ENCODE data around the gene LMO1.

Gene LMO1

DNA sequence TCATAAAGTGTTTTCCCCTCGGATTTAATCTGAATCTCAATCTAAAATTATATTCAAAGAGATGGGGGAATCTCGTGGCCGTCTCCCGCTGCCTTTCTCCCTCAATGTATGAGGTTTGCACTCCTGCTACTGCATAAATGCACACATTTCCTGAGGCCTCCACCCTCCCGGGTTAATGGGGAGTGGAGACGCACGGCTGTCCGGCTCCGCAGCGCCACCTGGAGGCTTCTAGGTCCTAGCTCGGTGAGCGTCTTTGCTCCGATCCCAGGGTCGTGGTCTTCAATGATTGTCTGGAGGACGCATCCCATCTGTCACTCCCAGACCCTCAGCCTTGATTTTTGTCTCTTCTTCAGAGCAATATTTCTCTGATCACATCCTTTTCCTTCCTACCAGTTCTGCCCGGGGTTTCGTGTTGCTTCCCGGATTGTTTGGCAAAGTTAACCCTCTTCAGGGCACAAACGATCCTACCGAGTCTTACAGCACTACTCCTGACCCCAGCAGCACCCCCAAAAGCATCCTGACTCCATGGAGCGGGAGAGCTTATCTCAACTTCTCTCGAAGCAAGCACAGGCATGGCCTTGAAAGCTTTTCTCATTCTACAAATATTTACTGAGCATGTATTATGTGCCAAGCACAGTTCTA is at the start of gene LMO1:
Gene LMO1 (minus strand): TSS at position 110 of the 642 bp plus-strand sequence. CDS start 516 bp downstream, outside the sequence.
- DNase-seq: peak; percentile 91

DNA sequence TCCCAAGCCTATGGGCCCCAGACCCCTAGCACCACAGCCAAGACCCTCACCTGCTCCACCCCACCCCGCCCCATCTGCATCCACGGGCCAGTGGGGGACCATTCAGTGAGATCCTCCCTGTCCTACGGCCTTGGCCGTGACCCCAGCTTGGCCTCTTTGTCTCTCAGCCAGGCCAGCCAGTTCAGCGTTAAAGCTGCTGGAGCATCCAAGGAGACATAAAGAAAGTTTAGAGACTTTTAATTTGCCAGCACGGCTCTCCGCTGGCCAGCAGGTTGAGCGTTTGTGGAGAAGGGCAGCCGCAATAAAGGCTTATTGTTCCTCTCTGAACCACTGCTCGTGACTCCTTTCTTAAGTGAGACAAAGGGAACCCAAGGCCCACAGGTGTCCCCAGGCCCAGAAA is 49.3 kb upstream of the LMO1 start:
- DNase-seq: no peak

DNA sequence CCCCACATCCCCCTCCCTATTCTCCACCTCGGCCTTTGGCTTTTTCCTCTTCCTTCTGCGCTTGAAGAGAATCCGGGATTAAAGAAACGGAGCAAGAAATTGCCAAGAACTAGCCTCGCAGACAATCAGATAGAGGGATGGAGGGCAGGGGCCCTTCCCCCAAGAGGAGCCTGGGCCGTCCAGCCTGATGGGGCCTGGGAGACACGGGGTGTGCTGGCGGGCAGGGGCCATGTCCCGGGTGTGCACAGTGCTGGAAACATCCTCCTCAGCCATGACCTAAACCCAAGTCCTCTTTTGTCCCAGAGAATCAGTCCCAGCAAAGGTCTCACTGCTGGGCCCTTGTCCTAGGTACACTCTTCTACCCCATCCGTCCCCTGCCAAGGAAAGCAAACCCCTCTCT is 47.7 kb upstream of the LMO1 start:
- no peak for DNase-seq

DNA sequence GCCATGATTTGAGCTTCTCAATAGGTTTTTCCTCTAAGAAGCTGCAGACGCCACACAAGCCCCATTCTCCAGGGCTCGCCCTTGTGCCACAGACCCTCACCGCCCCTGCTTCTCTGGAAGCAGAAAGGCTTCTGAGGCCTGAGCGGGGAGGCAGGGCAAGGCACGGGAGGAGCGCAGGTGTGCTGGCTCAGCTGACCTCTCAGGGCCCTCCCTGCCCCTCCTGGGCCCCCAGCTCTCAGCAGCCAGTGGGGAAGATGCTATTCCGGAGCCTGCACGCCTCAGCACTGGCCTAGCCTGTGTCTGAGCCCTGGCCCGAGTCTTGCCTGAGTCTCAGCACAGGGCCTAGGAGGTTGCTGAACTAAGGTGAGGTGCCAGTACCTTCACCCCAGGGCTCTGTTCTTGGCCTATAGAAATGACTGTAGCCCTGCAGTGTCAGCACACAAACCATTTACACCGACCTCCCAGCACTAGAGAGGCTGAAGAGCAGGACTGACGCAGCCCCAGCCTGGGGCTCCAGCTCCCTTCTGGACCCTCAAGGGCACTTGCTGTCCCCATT is 47.1 kb upstream of the LMO1 start:
- no peak for DNase-seq

DNA sequence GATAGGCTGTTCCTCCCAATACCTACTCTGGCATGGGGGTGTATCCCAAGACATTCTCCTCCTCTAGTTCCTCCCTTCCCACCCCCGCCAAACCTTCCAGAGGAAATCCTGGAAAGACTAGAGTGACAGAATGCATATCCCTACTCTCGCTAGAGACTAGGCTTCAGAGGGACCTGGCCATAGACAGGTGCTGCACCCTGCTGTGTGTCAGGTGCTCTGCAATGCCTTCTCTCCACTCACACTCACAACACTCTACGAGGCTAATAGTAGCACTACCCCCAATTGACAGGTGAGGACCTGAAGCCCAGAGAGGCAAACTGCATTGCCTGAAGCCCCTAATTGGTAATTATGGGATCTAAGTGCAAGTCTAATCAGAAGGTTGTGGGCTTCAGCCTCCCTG is 46.2 kb upstream of the LMO1 start:
- peak; percentile 21 for DNase-seq

DNA sequence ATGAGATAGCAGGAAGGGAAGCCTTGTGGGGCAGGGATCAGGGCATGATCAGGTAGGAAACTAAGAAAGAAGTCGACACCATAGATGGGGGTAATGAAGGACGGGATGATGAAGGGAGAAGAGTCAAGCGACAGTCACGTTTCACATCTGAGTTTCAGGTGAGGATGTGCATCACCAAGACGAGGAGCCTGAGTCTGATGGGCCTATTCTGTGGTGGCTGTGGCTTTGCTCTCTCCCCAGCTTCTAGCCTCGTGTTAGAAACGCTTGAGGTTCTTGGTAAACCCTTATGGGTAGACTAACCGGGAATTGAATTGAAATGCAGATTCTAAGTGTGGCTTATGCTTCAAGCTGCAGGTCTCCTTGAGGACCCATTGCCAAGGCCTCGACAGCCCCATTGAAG is 45.6 kb upstream of the LMO1 start:
- DNase-seq: no peak

DNA sequence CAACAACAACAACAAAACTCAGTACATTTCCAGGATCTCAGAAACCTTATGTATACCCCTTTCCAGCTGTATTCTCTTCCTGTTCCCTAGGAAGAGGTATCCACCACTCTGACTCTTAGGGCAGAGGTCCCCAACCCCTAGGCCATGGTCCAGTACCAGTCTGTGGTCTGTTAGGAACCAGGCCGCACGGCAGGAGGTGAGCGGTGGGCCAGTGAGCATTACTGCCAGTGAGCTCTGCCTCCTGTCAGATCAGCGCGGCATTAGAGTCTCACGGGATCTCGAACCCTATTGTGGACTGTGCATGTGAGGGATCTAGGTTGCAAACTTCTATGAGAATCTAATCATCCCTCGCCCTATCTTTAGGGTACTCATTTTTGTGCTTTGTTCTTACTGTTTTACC is 43.9 kb upstream of the LMO1 start:
- DNase-seq: no peak

DNA sequence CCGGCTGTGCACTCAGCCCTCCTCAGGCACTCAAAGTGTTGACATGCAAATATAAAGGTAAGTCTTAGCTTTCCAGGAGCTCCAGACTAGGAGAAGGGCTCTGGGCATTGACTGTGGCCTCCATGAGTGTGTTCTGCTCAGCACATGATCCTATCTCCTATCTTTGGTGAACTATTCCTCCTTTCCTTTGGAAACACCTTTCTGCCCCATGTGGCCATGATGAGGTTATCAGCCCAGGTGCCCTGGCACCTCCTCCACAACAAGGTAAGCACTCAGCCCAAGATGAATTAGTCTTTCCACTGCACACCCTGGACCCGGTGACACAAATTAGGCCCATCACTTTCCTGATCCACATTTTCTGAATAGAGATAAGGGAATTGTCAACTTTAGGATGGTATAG is 37.9 kb upstream of the LMO1 start:
- DNase-seq: no peak

DNA sequence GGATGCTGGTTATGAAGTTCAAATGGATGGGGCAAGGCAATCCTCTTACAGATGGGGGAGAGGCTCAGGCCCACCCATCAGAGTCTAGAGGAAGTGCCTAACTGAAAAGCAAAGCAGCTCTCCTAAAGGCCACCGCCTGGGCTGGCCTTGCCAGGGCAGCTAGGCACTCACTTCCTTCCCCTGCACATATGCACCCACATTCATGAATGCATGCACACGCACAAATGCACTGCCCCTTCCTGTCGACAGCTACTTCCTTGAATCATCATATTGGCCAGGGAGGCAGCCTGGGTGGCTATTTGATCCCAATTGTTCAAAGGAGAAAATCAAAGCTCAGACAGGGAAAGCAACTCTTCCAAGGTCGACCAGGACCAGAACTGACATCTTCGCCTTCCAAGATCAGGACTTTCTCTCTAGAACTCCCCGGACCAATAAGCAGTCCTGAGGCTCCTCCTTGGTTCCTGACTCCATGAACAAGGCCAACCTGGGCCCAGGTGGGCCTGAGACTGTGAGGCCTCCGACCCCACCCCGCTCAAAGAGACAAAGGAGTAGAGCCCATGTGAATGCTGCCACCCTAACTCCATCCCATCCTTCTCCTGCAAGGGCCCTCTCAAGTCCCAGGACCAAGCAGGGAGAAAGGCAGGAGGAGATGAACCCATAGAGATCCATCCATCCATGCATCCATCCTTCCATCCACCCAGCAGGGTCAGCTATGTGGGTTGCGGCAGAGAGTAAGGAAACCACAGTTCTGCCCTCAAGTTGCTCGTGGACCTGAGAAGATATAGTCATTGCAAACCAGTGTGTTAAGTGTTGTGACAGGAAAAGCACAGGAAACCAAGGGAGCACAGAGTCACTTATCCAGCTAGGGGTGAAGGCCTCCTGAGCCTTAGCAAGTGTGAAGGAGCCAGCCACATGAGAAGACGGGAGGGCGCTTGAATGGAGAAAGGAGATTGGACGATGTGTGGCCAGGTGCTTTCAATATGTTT is 35.4 kb upstream of the LMO1 start:
- DNase-seq: no peak

DNA sequence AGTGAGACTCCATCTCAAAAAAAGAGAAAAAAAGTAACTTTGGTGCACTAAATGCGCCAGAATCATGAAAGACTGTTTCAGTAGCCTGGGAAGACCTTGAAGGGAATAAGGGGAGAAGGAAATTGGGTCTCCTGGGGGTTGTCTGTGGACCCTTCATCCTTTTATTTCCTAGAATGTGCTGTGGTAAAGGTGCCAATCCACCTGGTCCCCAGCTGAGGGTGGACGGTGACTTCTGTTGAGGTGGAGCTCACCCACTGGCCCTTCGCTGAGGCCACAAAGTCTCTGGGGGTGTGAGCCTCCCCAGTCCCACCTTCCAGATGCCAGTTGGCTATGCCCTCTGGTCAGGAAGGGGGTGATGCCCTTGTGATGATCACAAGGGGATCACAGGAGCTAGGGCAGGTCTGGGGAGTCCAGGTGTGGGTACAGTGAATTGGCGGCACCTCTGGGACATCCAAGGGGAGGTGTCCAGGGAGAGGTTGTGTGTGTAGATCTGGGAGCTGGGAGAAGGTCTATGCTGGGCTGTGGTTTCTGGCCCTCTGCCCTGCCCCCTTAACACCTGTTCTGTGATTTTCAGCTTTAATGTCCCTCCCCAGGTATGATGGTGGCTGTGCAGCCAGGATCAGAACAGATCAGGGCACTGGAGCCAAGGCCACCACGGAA is 34.2 kb upstream of the LMO1 start:
- DNase-seq: no peak

DNA sequence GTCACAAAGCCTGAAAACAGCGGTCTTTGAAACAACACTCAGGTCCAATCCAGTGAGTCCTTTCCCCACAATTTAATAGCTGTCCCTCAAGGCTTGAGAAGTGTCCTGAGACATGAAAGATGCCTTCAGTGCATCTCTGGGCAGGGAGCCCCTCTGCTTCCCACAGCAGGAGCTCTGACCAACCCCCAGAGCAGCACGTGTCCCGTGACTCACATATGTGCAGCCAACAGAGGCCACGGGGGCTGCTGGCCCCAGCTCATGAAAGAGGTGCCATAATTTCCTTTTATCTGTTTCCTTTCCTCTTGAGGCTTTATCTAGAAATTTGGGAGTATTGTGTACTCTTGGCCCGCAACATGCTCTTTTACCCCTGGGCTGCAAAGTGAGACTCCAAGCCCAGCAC is 33.2 kb upstream of the LMO1 start:
- DNase-seq: no peak

DNA sequence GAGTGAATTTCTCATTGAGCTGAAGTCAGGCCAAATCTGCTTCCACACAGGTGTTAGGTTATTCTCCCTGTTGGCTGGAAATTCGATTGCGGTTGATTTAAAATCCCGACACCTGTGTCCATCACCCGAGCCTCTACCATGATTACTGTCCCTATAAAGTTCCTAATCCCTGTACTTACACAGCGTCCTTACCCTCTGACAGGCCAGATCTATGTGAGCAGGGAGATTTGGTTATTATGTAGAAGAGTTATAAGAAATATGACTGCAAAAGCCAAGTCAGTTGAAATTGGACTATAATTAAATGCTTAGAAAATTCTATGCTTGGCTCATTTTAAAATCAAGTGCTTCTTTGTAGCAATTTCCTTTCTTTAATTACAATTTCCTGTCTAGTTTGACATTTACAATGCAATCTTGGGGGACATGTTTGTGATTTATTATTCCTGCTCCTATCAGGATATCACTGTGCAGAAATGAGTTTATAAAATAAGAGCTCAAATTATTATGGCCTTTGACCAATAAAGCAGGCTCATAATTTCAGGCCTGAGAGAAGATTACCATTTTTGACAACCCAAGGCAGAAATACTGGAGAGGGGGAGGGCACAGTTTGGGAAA is 32.5 kb upstream of the LMO1 start:
- no peak for DNase-seq

DNA sequence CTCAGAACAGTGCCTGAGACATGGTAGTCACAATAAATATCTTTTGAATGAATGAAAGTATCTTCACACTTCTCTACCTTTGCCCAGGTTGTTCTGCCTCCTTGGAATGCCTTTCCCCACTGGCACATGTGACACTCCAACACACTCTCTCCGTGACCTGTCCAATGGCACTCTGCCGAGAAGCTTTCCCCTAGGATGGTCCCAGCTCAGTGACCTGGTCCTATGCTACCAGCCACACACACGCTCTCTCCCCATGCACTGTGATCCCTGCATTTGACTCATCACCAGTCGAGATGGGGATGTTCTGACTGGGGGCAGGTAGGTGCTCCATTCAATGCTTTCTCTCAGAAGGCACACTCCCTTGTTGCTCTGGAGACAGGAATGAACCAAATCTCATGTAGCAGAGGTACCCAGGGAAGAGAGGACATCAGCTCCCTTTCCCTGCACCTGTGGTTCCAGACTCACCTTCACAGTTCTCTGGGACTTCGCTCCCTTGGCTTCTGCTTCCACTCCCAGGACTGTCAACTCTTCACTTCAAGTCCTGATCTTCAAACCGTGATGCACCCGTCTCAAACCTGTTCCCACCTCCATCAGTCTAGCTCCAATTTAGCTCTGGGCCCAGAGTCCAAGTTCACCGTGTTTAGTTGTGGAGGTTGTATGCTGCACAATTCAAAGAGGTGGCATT is 30.7 kb upstream of the LMO1 start:
- no peak for DNase-seq

DNA sequence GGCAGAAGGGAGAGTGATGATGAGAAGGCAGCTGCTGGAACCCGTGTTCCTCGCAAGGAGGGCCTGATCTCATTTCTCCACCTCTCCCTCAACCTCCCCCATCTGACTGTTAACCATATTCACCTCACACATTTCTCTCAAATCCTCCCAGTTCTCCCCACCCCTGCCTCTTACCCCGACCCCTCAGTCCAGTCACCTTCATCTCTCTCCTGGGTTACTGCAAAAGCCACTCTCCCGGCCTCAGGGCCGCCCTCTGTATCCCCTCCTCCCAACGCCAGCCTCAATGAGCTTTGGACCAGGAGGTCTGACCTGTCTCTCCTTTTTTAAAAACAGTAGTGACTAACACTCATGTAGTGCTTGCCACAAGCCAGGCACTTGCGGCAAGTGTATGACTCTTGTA is 29.5 kb upstream of the LMO1 start:
- no peak for DNase-seq

DNA sequence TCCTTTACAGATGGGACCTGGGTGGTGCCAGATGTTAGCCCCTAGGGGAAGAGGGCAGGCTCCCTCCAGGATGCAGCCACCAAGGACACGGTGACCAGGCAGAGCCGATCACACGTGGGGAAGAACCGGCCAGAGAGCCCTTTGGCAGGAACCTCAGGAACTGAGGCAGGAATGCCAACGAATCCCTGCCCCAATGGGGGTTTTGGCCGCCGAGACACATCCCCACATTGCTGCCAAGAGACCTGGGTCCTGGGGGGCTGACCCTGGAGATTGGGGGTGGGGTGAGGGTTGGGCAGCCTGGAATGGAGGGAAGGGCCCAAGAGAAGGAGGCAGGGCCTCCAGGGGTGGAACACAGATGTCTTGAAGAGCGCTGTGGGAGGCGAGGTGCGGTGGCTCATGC is 28.7 kb upstream of the LMO1 start:
- no peak for DNase-seq

DNA sequence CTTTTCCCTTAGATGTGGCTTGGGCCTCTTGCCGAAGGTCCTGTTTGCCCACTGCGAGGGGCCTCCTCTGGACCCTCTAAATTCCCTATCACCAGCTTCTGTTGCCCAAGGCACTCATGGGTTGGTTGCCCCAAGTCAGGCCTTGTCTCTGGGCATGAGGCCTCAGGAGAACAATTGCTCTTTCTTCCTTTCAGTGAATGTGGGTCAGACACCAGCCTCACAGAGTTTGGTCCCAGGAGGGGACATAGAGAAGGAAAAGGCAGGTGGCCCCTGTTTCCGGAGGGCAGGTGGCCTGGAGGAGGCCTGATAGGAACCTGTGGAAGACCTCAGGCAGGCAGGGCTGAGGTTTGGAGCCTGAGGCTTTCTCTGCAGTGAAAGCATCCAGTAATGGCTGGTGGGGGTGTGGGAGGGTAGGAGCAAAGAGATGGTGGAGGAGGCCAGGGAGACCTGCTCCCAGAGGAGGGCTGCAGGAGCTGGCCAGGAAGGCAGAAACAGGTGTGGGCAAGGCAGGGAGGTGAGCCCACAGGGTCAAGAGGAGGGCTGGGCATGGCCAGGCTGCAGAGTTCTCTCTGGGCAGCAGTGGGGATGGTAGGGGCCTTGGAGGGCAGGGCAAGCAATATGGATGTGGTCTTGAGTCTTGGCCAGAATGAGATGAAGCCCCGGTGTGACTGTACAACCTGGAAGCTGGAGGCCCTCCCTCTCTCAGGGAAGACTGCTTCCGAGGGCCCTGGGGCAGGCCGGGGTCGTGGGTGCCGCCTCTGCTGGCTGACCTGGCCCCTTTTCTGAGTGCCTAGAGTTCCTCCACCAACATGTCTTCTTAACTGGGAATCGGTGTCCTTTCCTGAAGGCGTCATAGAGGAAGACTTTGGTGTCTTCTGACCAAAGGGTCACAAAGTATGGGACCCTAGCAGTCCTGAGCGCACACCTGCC is 28.0 kb upstream of the LMO1 start:
- no peak for DNase-seq

DNA sequence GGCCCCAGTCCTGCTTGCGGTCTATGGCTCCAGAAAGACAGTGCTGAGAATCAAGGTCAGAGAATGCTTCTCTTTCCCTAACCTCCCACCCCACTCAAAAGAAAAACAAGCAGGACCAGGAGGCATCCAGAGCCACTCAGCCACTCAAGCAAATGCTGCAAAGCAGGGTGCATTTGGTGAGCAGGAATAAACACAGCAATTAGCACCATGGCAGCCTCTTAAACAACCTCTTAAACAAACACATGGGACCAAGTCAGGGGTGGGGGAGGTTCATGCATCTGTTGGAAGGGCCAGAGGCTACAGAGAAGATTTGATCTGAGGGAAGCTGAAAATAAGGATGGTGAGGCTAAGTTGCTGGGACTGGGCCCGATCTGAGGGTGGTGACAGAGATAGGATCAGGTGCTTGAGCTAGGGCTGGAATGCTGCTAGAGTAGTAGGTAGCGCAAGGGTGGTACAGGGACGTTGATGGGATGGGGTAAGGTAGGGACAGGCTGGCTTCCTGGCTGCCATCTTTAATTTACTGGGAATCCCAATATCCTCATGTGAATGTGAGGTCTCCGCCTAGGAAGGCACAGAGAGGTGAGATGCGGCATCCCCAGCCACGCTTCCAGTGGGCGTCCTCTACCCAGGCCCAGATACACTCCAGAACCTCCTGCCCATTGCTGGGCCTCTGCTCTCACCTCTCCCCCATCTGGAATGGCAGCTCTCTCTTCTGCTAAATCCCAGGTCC is 26.6 kb upstream of the LMO1 start:
- DNase-seq: peak; percentile 83

DNA sequence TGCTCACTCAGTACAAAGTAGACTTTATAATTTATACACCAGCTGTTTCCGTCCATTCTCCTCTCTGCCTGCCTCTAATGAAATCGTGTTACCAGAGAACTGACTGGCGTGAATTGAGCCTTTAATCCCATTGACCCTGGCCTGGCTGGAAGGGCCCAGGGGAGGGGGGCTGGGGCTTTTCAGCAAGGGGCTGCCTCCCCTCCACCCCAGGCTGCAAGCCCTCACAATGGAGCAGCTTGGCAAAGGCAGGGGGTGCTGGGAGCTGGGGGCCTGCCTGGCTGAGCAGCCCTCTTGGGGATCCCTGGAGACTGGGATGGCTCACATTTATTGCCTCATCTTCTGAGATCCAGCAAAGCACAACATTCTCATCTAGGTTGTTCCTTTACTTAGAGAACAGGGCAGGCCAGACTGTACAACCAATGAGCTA is 25.8 kb upstream of the LMO1 start:
- DNase-seq: no peak

DNA sequence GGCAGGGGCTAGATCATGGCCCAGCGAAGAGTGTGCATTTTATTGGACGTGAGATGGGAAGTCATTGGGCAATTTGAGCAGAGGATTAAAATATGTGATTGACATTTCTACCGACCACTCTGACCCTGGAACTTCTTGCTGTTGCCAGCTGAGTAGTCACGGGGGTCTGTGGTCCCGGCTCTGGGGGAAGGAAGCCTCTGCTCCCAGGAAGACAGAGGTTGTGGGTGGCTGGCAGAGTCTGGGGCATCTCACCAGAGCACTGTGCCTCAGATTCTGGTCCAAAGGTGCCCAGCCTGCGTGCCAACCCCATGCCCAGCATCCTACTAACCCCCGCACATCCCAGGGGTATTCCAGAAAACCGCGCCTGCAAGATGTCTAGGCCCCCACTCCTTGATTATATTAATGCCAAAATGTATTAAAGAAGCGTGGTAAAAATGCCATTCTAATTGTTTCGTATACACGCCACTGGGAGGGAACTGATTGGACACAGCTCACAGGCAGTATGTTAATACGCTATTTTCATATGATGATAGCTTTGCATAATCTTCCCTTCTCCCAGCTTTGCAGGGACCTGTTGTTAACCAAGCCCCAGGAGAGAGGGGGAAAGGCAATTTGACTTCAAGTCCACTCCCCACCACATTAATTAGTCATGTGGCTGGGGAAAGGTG is 25.3 kb upstream of the LMO1 start:
- DNase-seq: peak; percentile 15

All from NCI-H1105 (cell line).